ENCODE data around the gene P4HA2. TPM values are rescaled to one million over a fixed set of nuclear protein-coding genes. Genes with fewer than 3 reads are reported as not detected.

P4HA2 gene
- polyA plus RNA-seq, 1 donor (not counting 4 experiments of a cell fraction or from before 2014, with no cell fraction given) = 93.6 TPM

DNA sequence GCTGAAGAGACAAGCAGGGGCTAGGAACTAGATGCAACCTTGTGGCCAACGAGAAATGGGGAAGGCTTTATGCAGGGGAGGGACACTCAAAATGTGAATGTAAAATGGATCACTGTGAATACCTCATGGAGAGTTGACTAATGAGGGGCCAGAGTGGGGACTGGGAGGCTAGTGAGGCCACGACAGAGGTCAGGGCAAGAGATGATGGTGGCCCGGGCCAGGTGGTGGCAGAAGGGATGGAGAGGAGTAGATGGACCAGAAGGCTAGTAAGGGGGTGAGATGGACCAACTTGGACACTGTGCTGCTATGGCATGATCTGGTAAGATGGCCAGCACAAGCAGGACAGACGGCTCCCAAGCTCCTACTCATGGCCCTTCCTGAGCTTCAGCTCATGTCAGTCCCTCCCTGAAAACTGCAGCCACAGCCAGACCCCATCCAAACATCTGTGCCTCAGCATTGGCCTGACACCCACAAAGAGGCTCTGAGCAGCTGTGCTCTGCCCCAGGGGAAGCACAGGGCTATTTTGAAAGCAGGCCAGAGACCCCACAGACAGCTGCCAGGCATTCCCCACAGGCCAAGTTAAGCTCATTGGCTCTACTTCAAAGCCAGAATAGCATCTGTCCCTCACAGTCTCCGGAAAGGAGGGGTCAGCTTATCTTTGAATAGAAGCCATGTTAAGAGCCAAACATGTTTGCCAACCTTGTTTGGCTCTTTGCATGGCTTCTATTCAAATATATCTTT, 22.1 kb downstream of the P4HA2 start:
- no peaks in the 10 kb centered on the region for H3K9me1 ChIP-seq (ENCODE audit: control insufficient read depth, extremely low read depth, insufficient read depth, low read length)
- no peaks in the 10 kb centered on the region for H3K27me3 ChIP-seq (ENCODE audit: control insufficient read depth, extremely low read depth, insufficient read depth, low read length)
- H4K20me1 ChIP-seq (ENCODE audit: control insufficient read depth, extremely low read depth, insufficient read depth, low read length) = no peaks in the 10 kb centered on the region
- dilution Hi-C loops (cut with MboI; ENCODE audit: extremely low pct_ligation_motif_present, low sequenced_read_pairs) = no loop called here
- H3K4me1 ChIP-seq (ENCODE audit: control insufficient read depth, extremely low read depth, insufficient read depth, low read length) = no peaks in the 10 kb centered on the region
- no peak overlapping the region for H3K9ac ChIP-seq (ENCODE audit: control insufficient read depth, extremely low read depth, insufficient read depth, low read length)
- no peak overlapping the region for H3K27ac ChIP-seq (ENCODE audit: control insufficient read depth, insufficient read depth, low read length)
- no peaks in the 10 kb centered on the region for H3K9me3 ChIP-seq (ENCODE audit: control insufficient read depth, low read depth, low read length)
- H3K79me2 ChIP-seq (ENCODE audit: control insufficient read depth, insufficient read depth, low read length) = no peaks in the 10 kb centered on the region
- no peak overlapping the region for H3K4me3 ChIP-seq (ENCODE audit: control insufficient read depth in 2 of 3, extremely low read depth in 1 of 3, insufficient read depth in 2 of 3, low read depth in 1 of 3, low read length in 3 of 3)
- FAIRE-seq (no peak), DNase-seq (ENCODE audit: low read depth, low spot score) (no peak)
- H3K4me2 ChIP-seq (ENCODE audit: control insufficient read depth, extremely low read depth, insufficient read depth, low read depth, low read length) = no peak overlapping the region
- TF ChIP-seq EZH2 (IDR thresholded peaks at IDR 0.05; ENCODE audit: low read length) = no peak
- TF ChIP-seq, protein P1, sequence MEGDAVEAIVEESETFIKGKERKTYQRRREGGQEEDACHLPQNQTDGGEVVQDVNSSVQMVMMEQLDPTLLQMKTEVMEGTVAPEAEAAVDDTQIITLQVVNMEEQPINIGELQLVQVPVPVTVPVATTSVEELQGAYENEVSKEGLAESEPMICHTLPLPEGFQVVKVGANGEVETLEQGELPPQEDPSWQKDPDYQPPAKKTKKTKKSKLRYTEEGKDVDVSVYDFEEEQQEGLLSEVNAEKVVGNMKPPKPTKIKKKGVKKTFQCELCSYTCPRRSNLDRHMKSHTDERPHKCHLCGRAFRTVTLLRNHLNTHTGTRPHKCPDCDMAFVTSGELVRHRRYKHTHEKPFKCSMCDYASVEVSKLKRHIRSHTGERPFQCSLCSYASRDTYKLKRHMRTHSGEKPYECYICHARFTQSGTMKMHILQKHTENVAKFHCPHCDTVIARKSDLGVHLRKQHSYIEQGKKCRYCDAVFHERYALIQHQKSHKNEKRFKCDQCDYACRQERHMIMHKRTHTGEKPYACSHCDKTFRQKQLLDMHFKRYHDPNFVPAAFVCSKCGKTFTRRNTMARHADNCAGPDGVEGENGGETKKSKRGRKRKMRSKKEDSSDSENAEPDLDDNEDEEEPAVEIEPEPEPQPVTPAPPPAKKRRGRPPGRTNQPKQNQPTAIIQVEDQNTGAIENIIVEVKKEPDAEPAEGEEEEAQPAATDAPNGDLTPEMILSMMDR (optimal IDR thresholded peaks at IDR 0.05 in 1 of 3, IDR thresholded peaks at IDR 0.05 in 1 of 3, conservative IDR thresholded peaks at IDR 0.05 in 1 of 3; ENCODE audit: extremely low read depth in 1 of 3, insufficient read depth in 2 of 3, low read length in 3 of 3) = no peak
- H2AFZ ChIP-seq (ENCODE audit: control insufficient read depth, low read length) = no peak overlapping the region
- peaks cover 30 to 46% of the 10 kb centered on the region in 2 experiments for H3K36me3 ChIP-seq (ENCODE audit: control insufficient read depth in 2 of 2, extremely low read depth in 1 of 2, insufficient read depth in 2 of 2, low read length in 2 of 2)

- H3K36me3 ChIP-seq (ENCODE audit: control insufficient read depth in 2 of 2, extremely low read depth in 1 of 2, insufficient read depth in 2 of 2, low read length in 2 of 2) = peaks cover 30 to 48% of the 10 kb centered on the region in 2 experiments
- no peak for DNase-seq (ENCODE audit: low read depth, low spot score)
- H3K4me2 ChIP-seq (ENCODE audit: control insufficient read depth, extremely low read depth, insufficient read depth, low read depth, low read length) = no peak overlapping the region
Measured at GRCh38 chr5:132204371-132205135, 23.1 kb downstream of the P4HA2 start.

More at GRCh38 chr5:132204371-132205135, 23.1 kb downstream of the P4HA2 start:
- dilution Hi-C loops (cut with MboI; ENCODE audit: extremely low pct_ligation_motif_present, low sequenced_read_pairs) = no loop called here
- no peaks in the 10 kb centered on the region for H3K4me1 ChIP-seq (ENCODE audit: control insufficient read depth, extremely low read depth, insufficient read depth, low read length)
- no peaks in the 10 kb centered on the region for H3K9me1 ChIP-seq (ENCODE audit: control insufficient read depth, extremely low read depth, insufficient read depth, low read length)
- no peaks in the 10 kb centered on the region for H3K79me2 ChIP-seq (ENCODE audit: control insufficient read depth, insufficient read depth, low read length)
- H2AFZ ChIP-seq (ENCODE audit: control insufficient read depth, low read length) = no peak overlapping the region
- no peak overlapping the region for H3K9ac ChIP-seq (ENCODE audit: control insufficient read depth, extremely low read depth, insufficient read depth, low read length)
- TF ChIP-seq EZH2 (IDR thresholded peaks at IDR 0.05; ENCODE audit: low read length) = no peak
- TF ChIP-seq, protein P1 (optimal IDR thresholded peaks at IDR 0.05 in 1 of 3, IDR thresholded peaks at IDR 0.05 in 1 of 3, conservative IDR thresholded peaks at IDR 0.05 in 1 of 3; ENCODE audit: extremely low read depth in 1 of 3, insufficient read depth in 2 of 3, low read length in 3 of 3) = no peak
- H3K9me3 ChIP-seq (ENCODE audit: control insufficient read depth, low read depth, low read length) = no peaks in the 10 kb centered on the region
- no peak overlapping the region for H3K27ac ChIP-seq (ENCODE audit: control insufficient read depth, insufficient read depth, low read length)
- H3K4me3 ChIP-seq (ENCODE audit: control insufficient read depth in 2 of 3, extremely low read depth in 1 of 3, insufficient read depth in 2 of 3, low read depth in 1 of 3, low read length in 3 of 3) = no peak overlapping the region
- no peaks in the 10 kb centered on the region for H3K27me3 ChIP-seq (ENCODE audit: control insufficient read depth, extremely low read depth, insufficient read depth, low read length)
- no peak for FAIRE-seq
- no peaks in the 10 kb centered on the region for H4K20me1 ChIP-seq (ENCODE audit: control insufficient read depth, extremely low read depth, insufficient read depth, low read length)
